Caki2 (cell line): ENCODE measurements around the gene SKAP1. TPM values are rescaled to one million over a fixed set of nuclear protein-coding genes. Genes with fewer than 3 reads are reported as not detected.

Source experiments
- DNase-seq: peaks from one replicate; pipeline ENCODE4 v3.0.0-alpha.2; 2015; ENCODE audit warnings: low read depth
- in situ Hi-C: cut with HindIII; loops from 2 replicates; pipeline ENCODE4 v1.10.0; 2016; ENCODE audit warnings: low sequenced_read_pairs, low pct_unique_long_range_greater_than_20kb, mixed read lengths
- total RNA-seq: library from RNA; depleted of rRNA; stranded (reverse); fragments of >200 nt; shearing (Covaris generic); gene quantifications from 2 replicates; pipeline ENCODE4 v1.2.3, GENCODE V29; 2014; ENCODE audit warnings: low replicate concordance

The SKAP1 gene
- total RNA-seq, 1 experiment from 2014 or later: 0.88 TPM

DNA sequence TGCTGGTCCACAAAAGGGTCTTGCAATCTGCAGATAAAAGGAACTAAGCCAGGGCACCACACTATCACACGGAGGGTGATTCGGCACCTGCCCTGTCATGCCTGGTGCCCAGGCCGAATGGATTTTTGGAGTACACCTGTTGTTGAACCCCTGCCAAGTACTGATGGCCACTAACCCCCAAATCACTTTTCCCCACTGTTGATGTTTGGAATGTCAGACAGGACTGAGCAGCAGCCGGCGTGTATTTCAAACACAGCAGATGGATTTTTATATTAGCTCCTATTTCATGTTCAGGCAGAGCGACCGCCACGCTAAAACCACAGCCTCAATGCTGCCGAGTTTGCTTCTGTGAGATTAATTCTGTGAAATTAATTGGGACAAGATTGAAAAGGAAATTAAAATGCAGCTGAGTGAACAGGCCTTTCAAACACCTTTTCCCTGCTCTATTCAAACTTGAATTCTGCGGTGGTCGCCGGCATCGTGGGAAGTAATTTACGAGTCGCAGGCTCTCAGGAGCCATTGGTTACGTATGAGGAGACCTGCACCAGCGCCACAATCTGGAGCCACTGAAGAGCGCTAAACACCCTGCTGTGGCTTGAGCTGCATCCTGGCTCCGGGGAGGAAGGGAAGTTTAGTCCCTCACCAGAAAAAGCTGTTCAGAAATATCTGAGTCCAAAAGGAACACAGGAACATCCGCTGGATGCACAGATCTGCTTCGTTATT, 274.0 kb downstream of the SKAP1 start:
- no peak for DNase-seq
- in situ Hi-C loops: no loop called here

DNA sequence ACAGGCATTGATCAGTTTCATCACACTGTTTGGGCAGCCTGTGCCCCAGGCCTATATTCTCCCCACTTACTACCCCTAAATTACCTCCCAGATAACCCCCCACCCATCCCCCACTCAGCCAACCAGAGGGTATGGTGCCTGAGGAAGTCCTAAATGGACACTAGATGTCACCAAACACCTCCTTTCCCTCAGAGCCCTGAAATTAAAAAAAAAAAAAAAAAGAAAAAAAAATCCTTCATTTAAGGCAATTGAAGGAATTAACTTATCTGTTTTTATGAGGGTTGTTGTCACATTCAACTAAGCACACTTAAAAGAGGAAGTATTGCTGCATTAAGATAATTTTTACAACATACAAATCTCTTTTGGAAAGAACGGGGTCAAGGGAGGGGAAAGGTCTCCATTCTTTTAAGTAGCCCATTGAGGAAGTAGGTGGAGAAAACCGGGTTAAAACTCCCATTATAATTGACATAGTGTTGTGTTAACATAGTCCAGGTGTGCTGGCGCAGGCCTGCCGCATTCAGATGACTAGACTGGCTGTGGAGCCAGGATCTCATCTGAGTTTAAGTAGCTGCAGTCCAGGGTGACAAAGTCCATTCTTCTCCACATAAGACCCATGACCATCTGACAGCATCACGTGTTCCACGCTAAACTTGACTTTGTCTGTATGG, 276.2 kb downstream of the SKAP1 start:
- peak; percentile 47 for DNase-seq
- in situ Hi-C loops: no loop called here

DNA sequence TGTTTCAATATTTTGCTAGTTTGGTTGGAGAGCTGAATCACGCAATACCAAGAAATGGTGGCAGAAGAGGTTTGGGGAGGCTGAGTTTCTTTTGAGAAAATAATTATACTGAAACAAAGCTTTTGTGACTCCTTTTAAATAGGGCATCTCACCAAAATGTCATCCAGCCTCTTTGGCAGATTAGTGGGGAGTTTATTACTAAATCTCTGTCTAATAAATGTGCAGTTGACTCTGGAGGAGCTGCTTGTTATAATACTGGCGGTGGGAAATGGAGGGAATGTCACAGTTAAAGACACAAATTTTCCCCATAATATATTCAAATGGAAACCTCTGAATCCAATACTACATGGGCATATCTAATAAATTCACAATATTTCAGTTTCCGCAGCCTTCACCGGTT, 277.7 kb downstream of the SKAP1 start:
- DNase-seq: no peak
- in situ Hi-C loops: no loop called here

DNA sequence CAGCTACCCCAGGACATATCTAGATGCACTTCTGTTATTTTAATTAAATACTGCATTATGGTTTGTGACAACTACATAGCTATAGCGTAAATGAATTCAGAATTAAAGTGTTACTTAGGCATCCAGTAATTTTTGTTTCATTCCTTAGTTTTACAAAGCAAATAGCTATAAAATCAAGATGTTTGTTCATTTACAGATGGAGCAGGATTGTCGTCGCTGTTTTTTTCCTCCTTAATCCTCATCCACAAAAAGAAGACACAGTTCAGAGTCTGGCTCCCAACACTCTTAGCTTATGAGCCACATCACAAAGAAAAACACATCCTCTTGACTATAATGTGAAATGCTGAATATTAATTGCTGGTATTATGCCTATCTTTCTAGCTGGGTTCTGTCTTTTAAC, 278.8 kb downstream of the SKAP1 start:
- DNase-seq: no peak
- in situ Hi-C loops: no loop called here

DNA sequence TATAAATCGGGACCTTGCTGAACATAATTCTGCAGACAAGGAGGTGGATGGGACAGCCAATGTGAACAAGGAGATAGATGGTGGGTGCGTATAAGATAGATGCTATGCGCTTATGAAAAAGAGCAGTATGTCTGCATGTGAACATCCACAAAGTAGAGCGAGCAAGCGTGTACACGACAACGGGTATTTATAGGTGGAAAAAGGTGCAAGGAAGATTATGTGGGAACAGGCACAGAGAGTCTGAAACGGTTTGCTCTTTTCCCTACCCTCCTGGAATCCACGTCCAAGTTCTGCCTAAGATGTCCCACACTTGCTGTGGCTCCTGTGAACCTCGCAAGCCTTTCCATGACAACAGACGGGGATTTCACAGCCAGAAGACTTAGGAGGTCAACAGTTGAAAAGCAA, 279.4 kb downstream of the SKAP1 start:
- in situ Hi-C loops: no loop called here
- no peak for DNase-seq

DNA sequence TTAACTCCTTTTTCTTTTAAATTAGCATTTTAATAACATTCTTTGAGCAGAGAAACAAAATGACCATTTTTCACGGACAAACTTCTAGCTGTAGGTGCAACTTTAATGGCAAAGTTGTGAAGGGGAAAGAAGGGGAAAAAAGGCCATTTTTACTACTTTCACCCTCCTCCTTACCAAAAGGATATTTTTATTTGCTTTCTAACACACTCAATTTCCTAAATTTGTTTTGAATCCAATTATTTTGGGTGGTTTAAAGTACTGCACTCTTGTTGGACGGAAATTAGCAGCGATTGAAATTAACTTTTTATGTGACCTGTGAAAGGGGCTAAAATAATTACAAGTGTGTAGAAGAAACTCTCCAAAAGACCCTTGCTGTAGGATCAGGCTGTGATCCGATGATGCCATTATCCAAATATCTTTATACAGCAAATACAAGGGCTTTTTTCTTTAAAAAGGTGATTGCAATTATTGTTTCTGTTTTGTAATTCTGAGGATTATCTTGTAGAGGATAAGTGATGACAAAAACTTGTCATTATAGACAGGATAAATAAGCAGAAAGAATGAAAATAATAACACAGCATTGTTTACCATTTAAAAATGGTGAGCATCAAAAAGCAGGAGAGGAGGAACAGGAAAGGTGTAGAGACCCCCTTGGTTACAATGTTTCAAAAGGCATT, 280.1 kb downstream of the SKAP1 start:
- in situ Hi-C loops: no loop called here
- no peak for DNase-seq

DNA sequence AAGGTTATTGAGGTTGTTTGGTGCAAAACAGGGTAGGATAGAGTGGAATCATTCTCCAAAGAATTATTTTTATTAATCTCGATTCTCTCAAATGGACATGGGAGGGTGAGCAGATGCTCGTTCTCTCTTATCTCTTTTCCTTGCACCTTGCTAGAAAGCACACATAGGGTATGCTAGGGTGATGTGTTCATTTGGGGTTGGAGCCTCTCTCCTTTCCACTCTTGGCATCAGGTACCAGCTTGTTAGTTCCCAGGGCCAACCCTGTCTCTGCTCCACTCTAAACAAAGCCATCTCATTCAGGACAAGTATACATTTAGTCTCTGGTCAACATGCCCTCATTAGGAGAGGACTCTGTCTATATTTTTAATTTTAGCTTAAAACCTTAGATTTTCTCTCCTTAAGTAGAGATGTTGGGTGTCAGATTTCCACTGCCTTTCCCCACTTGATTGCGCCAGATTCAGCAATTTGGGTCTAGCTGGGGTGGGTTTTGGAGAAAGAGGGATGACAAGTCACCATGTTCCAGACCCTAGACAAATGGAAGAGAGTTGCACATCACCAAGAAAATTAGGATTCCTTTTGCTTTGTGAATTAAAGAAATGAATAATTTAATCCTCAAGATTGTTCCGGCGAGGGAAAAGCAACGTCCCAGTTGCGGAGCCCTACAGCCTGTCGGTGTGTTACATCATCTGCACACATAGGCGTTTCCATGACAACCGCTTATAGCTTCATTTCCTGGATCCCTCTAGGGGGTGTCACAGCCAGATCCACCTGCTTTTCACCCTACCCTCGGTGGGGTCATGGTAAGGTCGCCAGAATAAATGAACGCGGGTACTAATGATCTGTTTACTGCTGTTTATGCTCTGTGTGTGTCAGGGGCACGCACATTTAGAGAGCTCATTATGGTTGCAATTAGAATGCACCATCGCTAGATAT, 280.9 kb downstream of the SKAP1 start:
- in situ Hi-C loops: no loop called here
- DNase-seq: no peak

DNA sequence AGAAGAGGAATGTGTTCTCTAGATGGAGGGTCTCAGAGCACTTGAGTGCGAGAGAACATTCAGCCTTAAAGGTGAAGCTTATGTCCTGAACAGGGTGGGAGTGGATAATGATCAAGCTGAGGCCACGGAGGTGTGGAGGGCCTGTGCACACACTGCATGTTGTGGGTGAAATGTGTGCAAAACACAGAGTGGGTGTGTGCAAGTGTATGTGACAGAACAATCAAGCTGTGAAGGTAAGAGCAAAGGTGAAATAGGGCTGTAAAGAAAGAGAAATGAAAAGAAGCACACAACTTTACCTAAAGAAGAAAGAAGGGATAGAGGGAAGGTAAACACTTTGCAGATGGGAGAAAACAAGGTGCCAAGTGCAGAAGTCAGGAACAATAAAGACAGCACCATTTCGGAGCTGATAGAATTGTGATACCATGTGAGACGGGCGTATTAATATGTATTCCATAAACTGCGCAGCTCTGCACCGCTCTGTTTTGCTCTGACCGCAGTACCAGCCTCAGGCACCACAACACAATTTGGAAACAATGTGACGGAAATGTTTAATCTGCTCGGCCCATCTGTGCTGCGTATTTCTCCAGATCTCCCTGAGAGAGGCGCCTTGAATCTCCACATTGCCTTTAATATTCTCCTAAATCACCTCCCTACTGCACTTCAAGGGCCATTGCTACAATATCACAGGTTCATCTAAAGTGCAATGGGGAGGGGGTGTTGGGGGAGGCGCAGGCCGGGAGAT, 281.8 kb downstream of the SKAP1 start:
- in situ Hi-C loops: no loop called here
- DNase-seq: no peak

DNA sequence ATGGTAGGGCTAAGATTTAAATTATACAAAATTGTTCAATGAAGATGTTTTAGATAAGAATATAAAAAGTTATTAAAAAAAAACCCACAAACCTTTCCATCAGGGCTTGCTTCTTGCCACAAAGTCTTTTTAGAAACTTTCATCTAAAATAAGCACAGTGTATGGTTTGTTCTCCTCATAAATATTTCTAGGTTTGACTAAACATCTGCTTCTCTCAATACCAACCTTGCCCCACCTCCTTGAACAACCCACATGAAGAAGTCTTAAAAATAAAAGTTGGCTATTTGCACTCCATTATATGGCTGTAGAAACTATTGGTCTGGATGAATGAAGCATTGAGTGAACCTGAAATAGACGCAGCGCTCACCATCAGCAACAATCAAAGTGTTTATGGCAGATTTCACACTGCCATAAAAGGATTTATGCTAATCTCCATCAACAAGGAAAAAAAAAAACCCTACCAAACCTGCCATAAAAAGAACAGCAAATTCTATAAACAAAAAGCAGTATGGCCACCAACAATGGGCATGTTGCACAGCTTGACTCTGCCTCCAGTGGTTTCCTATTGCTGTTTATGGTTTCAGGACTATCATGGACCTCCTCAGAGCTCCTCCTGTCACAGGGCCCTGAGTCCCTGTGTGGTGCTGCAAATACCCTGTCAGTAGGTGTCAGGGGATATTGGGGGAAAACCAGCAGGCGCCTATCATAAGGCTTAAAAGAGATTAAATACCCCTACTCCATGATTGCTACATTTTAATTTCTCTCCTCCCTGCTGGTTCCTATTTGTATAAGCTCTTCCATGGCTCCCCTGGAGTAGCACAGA, 284.8 kb downstream of the SKAP1 start:
- in situ Hi-C loops: no loop called here
- no peak for DNase-seq

DNA sequence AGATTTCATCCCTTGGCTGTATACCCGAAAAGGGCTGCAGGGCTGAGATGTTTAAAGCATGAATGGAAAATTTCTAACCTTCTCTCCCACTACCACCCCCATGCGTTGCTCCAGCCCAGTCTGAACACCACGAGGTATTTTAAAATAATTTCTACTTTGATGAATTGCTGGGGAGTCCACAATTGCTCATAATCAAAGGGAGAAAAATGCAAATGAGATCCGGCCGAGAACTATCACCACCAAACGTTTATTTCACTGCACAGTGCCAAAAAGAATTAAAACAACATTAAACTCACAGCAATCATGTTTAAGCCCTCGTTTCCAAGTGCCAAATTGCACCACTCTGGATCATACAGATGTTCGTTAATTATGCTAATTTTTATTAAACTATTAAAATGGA, 285.8 kb downstream of the SKAP1 start:
- DNase-seq: no peak
- in situ Hi-C loops: no loop called here

DNA sequence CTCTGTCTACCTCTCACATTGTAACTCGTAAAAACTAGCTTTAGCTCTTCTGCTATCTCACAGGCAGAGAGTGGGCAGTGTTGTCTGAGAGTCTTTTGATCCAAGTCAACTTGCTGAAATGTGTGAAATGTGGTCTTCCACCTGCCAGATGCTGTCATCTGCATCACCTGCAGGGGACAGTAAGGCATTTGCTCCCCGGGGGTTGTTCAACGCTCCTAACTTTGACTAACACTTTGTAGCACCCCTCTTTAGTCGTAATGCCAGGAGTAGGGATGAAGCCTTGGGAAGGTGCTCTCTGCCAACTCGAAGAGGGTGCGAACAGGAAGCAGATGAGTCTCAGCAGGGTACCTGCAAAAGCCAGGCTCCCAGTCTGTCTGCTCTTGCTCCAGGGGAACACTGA, 286.4 kb downstream of the SKAP1 start:
- in situ Hi-C loops: no loop called here
- DNase-seq: no peak

DNA sequence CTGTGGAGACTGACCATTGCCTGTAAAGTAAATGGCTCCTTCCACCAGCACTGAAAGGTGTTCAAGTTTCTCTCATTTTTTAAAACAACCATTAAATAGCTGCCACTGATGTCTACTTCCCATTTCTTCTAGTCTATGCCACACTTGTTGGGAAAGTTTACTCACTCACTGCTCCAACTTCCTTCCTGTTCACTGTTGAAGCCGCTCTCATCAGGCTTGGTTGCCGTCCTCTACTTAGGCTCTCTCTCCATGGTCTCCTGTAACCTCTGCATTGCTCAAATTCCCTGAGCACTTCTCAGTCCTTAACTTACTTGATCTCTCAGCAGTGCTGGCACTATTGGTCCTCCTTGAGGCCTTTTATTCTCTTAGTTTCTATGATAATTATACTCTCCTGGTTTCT, 290.1 kb downstream of the SKAP1 start:
- in situ Hi-C loops: no loop called here
- DNase-seq: no peak

DNA sequence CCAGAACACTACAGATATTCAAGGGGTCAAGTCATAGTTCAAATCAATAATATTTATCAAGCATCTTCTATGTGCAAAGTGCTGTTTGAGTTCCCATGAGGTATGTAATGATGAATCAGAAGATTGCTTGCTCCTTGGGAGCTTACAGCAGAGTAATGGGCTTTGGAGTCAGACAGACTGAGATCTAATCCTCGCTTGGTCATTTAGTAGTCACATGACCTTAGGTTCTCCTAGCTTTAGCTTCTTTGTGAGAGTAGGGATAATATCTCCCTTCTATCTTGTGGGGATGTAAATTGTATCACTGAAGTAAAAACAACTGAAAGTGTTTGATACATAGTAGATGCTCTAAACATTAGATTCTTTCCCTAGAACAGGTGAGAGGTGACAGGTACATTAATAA, 292.4 kb downstream of the SKAP1 start:
- no peak for DNase-seq
- in situ Hi-C loops: no loop called here

DNA sequence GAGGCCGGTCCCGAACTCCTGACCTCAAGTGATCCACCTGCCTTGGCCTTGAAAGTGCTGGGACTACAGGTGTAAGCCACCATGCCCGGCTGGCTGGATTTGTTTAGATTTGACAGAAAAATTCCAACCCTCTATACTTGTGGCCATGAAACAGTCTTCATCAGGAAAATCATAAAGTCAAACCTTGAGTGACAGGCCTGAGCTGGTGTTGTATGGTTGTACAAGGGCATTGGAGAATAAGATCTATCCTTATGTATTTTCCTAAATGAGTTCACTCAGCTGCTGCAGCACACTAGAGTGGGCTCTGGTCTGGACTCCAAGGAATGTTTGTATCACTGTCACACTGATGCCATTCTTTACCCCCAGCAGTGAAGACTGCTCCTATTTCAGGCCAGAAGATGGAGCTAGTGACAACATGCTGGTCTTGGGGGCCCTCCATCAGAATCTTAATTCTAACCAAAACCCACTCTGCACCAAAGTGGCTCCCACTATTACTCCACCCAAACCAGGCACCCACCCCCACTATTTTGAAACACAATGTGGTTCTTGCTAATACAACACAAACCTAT, 295.0 kb downstream of the SKAP1 start:
- no peak for DNase-seq
- in situ Hi-C loops: no loop called here

DNA sequence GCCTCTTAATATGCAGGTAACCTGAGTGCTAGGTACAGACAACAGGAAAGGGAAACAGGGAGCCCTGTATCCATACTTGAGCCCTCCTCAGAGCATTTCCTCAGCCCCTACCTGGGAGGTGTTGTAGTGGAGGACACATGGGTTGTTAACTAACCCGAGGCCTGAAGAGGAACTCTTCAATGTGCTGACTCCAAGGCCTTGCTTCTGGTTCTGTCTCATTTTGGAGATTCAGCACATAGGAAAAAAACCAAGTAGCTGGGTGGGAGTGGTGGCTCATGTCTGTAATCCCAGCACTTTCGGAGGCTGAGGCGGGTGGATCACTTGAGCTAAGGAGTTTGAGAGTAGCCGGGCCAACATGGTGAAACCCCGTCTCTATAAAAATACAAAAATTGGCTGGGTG, 297.6 kb downstream of the SKAP1 start:
- DNase-seq: no peak
- in situ Hi-C loops: no loop called here

DNA sequence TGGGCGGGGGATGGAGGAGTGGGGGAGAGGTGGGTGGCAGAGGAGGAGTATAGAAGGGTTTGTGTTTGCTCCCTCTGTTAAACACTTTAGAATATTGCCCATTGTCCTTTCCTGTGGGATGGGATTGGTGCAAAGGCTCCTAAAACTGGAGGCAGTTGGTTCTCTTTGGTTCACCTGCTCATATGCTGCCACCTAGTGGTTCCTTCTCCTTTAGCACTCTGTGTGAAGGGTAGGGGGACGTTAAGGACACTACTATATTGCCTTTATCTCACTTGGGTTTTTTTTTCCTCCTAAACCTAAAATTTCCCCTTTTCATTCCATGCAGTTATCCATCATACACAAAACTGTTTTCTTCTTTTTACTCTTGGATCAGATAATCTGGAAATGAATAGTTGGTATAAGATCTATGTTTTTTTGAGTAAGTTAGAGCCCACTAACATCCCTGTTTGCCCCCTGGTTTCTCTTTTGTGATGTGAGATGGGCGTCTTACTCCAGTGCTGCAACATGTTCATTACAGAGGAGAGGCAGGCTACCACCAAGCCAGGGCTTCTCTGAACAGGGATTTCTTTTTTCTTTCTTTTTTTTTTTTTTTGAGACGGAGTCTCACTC, 298.7 kb downstream of the SKAP1 start:
- DNase-seq: peak; percentile 54
- in situ Hi-C loops: no loop called here

DNA sequence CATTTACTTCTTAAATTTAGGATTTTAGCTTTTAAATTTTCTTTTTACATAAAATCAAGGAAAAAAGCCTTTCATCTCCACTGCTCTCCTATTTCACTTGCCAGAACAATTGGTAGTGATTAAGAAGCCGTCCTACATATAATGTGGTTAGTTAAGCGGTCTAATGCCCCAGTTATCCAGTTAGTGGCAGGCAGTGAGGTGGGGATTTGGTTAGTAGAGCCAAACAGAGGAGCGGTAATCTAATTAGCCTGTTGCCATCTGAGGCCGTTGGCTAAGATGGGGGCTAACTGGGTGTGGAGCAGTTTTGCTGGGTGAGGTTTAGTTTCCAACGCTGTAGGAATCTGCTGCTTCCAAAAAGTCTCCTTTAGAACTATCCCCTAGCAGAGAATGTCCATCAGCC, 300.0 kb downstream of the SKAP1 start:
- in situ Hi-C loops: no loop called here

More for the DNA sequence above, 300.0 kb downstream of the SKAP1 start:
- no peak for DNase-seq
